Measurements from ENCODE around the gene MECP2.

- TF ChIP-seq POLR2AphosphoS5 (IDR thresholded peaks at IDR 0.05; ENCODE audit: borderline replicate concordance, low read depth, low read length) (no peak), EZH2 (IDR thresholded peaks at IDR 0.05) (no peak), FOXP2 (optimal IDR thresholded peaks at IDR 0.05; ENCODE audit: control extremely low read depth, extremely low read length, insufficient read depth) (no peak)
These were observed 43.2 kb upstream of the MECP2 start for GRCh38 chrX:154140742-154141141.

Measured in SK-N-MC (cell line).